Activated naive CD8-positive, alpha-beta T cell treated with anti-CD3 and anti-CD28 coated beads, Interleukin-2, amount 50 U/mL, for 16 hours (primary cell): ENCODE measurements around the gene IKZF2.

ENCODE experiments used
- DNase-seq: peaks from one replicate; pipeline ENCODE4 v3.0.0-alpha.2; 2020; ENCODE audit warnings: low read depth, low spot score

The IKZF2 gene

GRCh38 chr2:213002383-213002782 lies 149.0 kb downstream of the IKZF2 start:
- DNase-seq = no peak

GRCh38 chr2:213001297-213001910 lies 150.0 kb downstream of the IKZF2 start:
- DNase-seq = no peak

GRCh38 chr2:212998626-212999359 lies 152.6 kb downstream of the IKZF2 start:
- DNase-seq = no peak

- DNase-seq = no peak
Measured at GRCh38 chr2:212997526-212998020, 153.8 kb downstream of the IKZF2 start.

GRCh38 chr2:212995920-212996319 lies 155.5 kb downstream of the IKZF2 start:
- DNase-seq = no peak

- no peak for DNase-seq
Measured at GRCh38 chr2:212994976-212995375, 156.4 kb downstream of the IKZF2 start.

- DNase-seq = no peak
Measured at GRCh38 chr2:212991120-212991519, 160.3 kb downstream of the IKZF2 start.

GRCh38 chr2:212990697-212991096 lies 160.7 kb downstream of the IKZF2 start:
- DNase-seq = no peak

GRCh38 chr2:212987492-212987891 lies 163.9 kb downstream of the IKZF2 start:
- no peak for DNase-seq

GRCh38 chr2:212984129-212984528 lies 167.3 kb downstream of the IKZF2 start:
- DNase-seq = no peak

GRCh38 chr2:212979799-212980198 lies 171.6 kb downstream of the IKZF2 start:
- no peak for DNase-seq

GRCh38 chr2:212979046-212979612 lies 172.3 kb downstream of the IKZF2 start:
- no peak for DNase-seq

- DNase-seq = no peak
Measured at GRCh38 chr2:212977152-212977551, 174.3 kb downstream of the IKZF2 start.

GRCh38 chr2:212975333-212975732 lies 176.1 kb downstream of the IKZF2 start:
- DNase-seq = no peak

- no peak for DNase-seq
Measured at GRCh38 chr2:212974692-212975091, 176.7 kb downstream of the IKZF2 start.

GRCh38 chr2:212973347-212973746 lies 178.1 kb downstream of the IKZF2 start:
- no peak for DNase-seq

- no peak for DNase-seq
Measured at GRCh38 chr2:212970132-212970531, 181.3 kb downstream of the IKZF2 start.

- no peak for DNase-seq
Measured at GRCh38 chr2:212968284-212969081, 182.9 kb downstream of the IKZF2 start.

- no peak for DNase-seq
Measured at GRCh38 chr2:212966884-212967283, 184.5 kb downstream of the IKZF2 start.

GRCh38 chr2:212962691-212963090 lies 188.7 kb downstream of the IKZF2 start:
- no peak for DNase-seq

- DNase-seq = no peak
Measured at GRCh38 chr2:212961255-212961654, 190.2 kb downstream of the IKZF2 start.

- DNase-seq = no peak
Measured at GRCh38 chr2:212960336-212960735, 191.1 kb downstream of the IKZF2 start.
